GM23338 (cell line): ENCODE results near the gene ZNF391. TPM values are rescaled to one million over a fixed set of nuclear protein-coding genes. Genes with fewer than 3 reads are reported as not detected.

Experiments
- ATAC-seq: fragments of 200-7000 bp; cut with Tn5 transposase; 3 replicates; pipeline ENCODE4 v1.9.1; 2020
- DNase-seq: peaks from one replicate; pipeline ENCODE4 v3.0.0-alpha.2; 2015; ENCODE audit warnings: low spot score
- H2AFZ ChIP-seq: fragments of 200-600 bp; sonication (generic); 2 replicates; pipeline ENCODE4 v1.8.0; 2016; ENCODE audit warnings: antibody characterized with exemption, mild to moderate bottlenecking, moderate library complexity
- H3F3A ChIP-seq: fragments of 200-600 bp; sonication (generic); replicated peaks from 2 replicates; pipeline ENCODE4 v1.8.0; 2017; ENCODE audit warnings: antibody characterized with exemption, mixed run types, low read depth
- H3K27ac ChIP-seq: fragments of 200-600 bp; sonication (generic); 2 replicates; pipeline ENCODE4 v1.6.1; 2016; ENCODE audit warnings: low read depth
- H3K27me3 ChIP-seq: fragments of 200-600 bp; sonication (generic); 2 replicates; pipeline ENCODE4 v1.8.0; 2016; ENCODE audit warnings: mild to moderate bottlenecking, mixed run types, moderate library complexity; ENCODE audit not compliant: insufficient read depth
- H3K36me3 ChIP-seq: fragments of 200-600 bp; sonication (generic); 2 replicates; pipeline ENCODE4 v1.8.0; 2016; ENCODE audit warnings: mild to moderate bottlenecking; ENCODE audit not compliant: insufficient read depth
- H3K4me1 ChIP-seq: fragments of 200-600 bp; sonication (generic); 2 replicates; pipeline ENCODE4 v1.8.0; 2016; ENCODE audit warnings: mild to moderate bottlenecking, moderate library complexity; ENCODE audit not compliant: insufficient read depth
- H3K4me2 ChIP-seq: fragments of 200-600 bp; sonication (generic); 2 replicates; pipeline ENCODE4 v1.7.1; 2017; ENCODE audit warnings: mixed run types
- H3K4me3 ChIP-seq: fragments of 200-600 bp; sonication (generic); 2 replicates; pipeline ENCODE4 v1.6.1; 2016; ENCODE audit warnings: mixed run types
- H3K79me2 ChIP-seq: fragments of 200-600 bp; sonication (generic); replicated peaks from 2 replicates; pipeline ENCODE4 v1.8.0; 2017; ENCODE audit warnings: mild to moderate bottlenecking; ENCODE audit not compliant: insufficient read depth
- H3K9me2 ChIP-seq: fragments of 200-600 bp; sonication (generic); 2 replicates; pipeline ENCODE4 v1.8.0; 2017; ENCODE audit not compliant: insufficient read depth
- H4K20me1 ChIP-seq: fragments of 200-600 bp; sonication (generic); replicated peaks from 2 replicates; pipeline ENCODE4 v1.8.0; 2017; ENCODE audit warnings: mild to moderate bottlenecking; ENCODE audit not compliant: insufficient read depth
- H3K27ac Mint-ChIP-seq: 2 replicates; pipeline ENCODE4 v1.8.0; 2020; ENCODE audit warnings: inconsistent platforms, mild to moderate bottlenecking, moderate library complexity, mixed read lengths
- H3K27me3 Mint-ChIP-seq: 3 replicates; pipeline ENCODE4 v1.8.0; 2022; ENCODE audit warnings: low read depth, mild to moderate bottlenecking, moderate library complexity, mixed read lengths, inconsistent platforms; ENCODE audit not compliant: insufficient read depth, poor library complexity
- H3K36me3 Mint-ChIP-seq: 3 replicates; pipeline ENCODE4 v1.8.0; 2021; ENCODE audit warnings: low read depth, mild to moderate bottlenecking, inconsistent platforms, moderate library complexity, mixed read lengths
- H3K4me1 Mint-ChIP-seq: 3 replicates; pipeline ENCODE4 v1.8.0; 2020; ENCODE audit warnings: mild to moderate bottlenecking, inconsistent platforms, mixed read lengths
- H3K4me3 Mint-ChIP-seq: 3 replicates; pipeline ENCODE4 v1.8.0; 2021; ENCODE audit warnings: moderate library complexity, mild to moderate bottlenecking, inconsistent platforms, mixed read lengths
- H3K9me3 Mint-ChIP-seq: 3 replicates; pipeline ENCODE4 v1.8.0; 2020; ENCODE audit warnings: moderate library complexity, mild to moderate bottlenecking, inconsistent platforms, mixed read lengths
- CREB1 ChIP-seq: fragments of 250-450 bp; sonication (Bioruptor Pico); IDR thresholded peaks from 2 replicates; pipeline ENCODE4 v1.5.0; 2020; ENCODE audit warnings: low read depth, mild to moderate bottlenecking, moderate library complexity
- ETS1 ChIP-seq: IDR thresholded peaks from 2 replicates; pipeline ENCODE4 v1.6.1; 2016; ENCODE audit warnings: antibody characterized with exemption
- EZH2phosphoT487 ChIP-seq: fragments of 200-600 bp; sonication (generic); IDR thresholded peaks from one replicate; pipeline ENCODE4 v1.8.1; 2018; ENCODE audit warnings: antibody characterized with exemption; ENCODE audit not compliant: unreplicated experiment
- JUNB ChIP-seq: IDR thresholded peaks from one replicate; pipeline ENCODE4 v1.6.1; 2016; ENCODE audit warnings: antibody characterized with exemption; ENCODE audit not compliant: unreplicated experiment
- NANOG ChIP-seq: IDR thresholded peaks from 2 replicates; pipeline ENCODE4 v1.6.1; 2016; ENCODE audit warnings: antibody characterized with exemption, borderline replicate concordance
- STAT1 ChIP-seq: IDR thresholded peaks from one replicate; pipeline ENCODE4 v1.6.1; 2016; ENCODE audit warnings: antibody characterized with exemption; ENCODE audit not compliant: unreplicated experiment
- ZNF114 ChIP-seq: fragments of 250-450 bp; sonication (Bioruptor Pico); IDR thresholded peaks from 2 replicates; pipeline ENCODE4 v1.5.0; 2020; ENCODE audit warnings: mild to moderate bottlenecking, moderate library complexity
- ZNF462 ChIP-seq: fragments of 250-450 bp; sonication (Bioruptor Pico); IDR thresholded peaks from 2 replicates; pipeline ENCODE4 v1.5.0; 2020; ENCODE audit warnings: mild to moderate bottlenecking, moderate library complexity
- polyA plus RNA-seq: library from polyadenylated mRNA; unstranded; fragments of >200 nt; fragmentation: Nextera tagmentation; extraction: Ambion mirVana; gene quantifications from 2 replicates; pipeline ENCODE4 v1.2.1, GENCODE V29; 2016
- total RNA-seq: library from RNA; depleted of rRNA; stranded (reverse); fragments of >200 nt; shearing (Covaris generic); gene quantifications from 2 replicates; pipeline ENCODE4 v1.2.3, GENCODE V29; 2014

ZNF391 gene
- total and polyA plus RNA-seq, 2 experiments from 2014 or later, result 11.4 to 22.5 TPM

GRCh38 chr6:27368202-27368601 is 20.4 kb upstream of the ZNF391 start:
- DNase-seq (no peak), ATAC-seq (no peak)
- H3K27me3 ChIP-seq, result no peaks in the 10 kb centered on the region
- no peak overlapping the region for H2AFZ ChIP-seq
- H3K4me3 ChIP-seq, result no peak overlapping the region
- Mint-ChIP-seq H3K36me3 (peaks cover 31% of the 10 kb centered on the region), H3K9me3 (peaks cover 25% of the 10 kb centered on the region), H3K4me1 (no peaks in the 10 kb centered on the region), H3K27ac (no peak overlapping the region), H3K27me3 (peaks cover 4% of the 10 kb centered on the region), H3K4me3 (no peak overlapping the region)
- no peaks in the 10 kb centered on the region for H4K20me1 ChIP-seq
- no peak for TF ChIP-seq ZNF114 (CRISPR knock-in tag)
- H3F3A ChIP-seq, result no peaks in the 10 kb centered on the region
- H3K36me3 ChIP-seq, result no peaks in the 10 kb centered on the region
- no peak overlapping the region for H3K27ac ChIP-seq
- no peaks in the 10 kb centered on the region for H3K79me2 ChIP-seq
- H3K4me2 ChIP-seq, result no peak overlapping the region
- H3K4me1 ChIP-seq, result 0 out of 2 replicates have a peak, but pooled peaks cover 4% of the 10 kb centered on the region
- no peaks in the 10 kb centered on the region for H3K9me2 ChIP-seq

- Mint-ChIP-seq H3K4me1 (peaks cover 13% of the 10 kb centered on the region), H3K27me3 (peaks cover 9% of the 10 kb centered on the region), H3K27ac (no peak overlapping the region), H3K4me3 (no peak overlapping the region), H3K36me3 (peaks cover 31% of the 10 kb centered on the region), H3K9me3 (peaks cover 25% of the 10 kb centered on the region)
- Histone ChIP-seq H3K36me3 (no peaks in the 10 kb centered on the region), H3K9me2 (no peaks in the 10 kb centered on the region), H4K20me1 (no peaks in the 10 kb centered on the region), H3K4me2 (no peak overlapping the region), H3K27me3 (no peaks in the 10 kb centered on the region; the same call in 1 of the 2 replicates), H3K27ac (no peak overlapping the region), H2AFZ (no peak overlapping the region), H3F3A (no peaks in the 10 kb centered on the region), H3K4me3 (no peak overlapping the region), H3K79me2 (no peaks in the 10 kb centered on the region), H3K4me1 (peaks cover 11% of the 10 kb centered on the region)
- DNase-seq (no peak), ATAC-seq (no peak)
- TF ChIP-seq STAT1, result no peak
- no peak for TF ChIP-seq NANOG
- TF ChIP-seq ZNF462 (CRISPR knock-in tag), result no peak
- no peak for TF ChIP-seq EZH2phosphoT487
- TF ChIP-seq CREB1 (CRISPR knock-in tag), result no peak
- TF ChIP-seq JUNB, result no peak
- no peak for TF ChIP-seq ETS1
- TF ChIP-seq ZNF114 (CRISPR knock-in tag), result no peak
Measured at GRCh38 chr6:27370391-27370790, 18.2 kb upstream of the ZNF391 start.
